SJCRH30 (cell line): ENCODE results near the gene PATJ. TPM values are rescaled to one million over a fixed set of nuclear protein-coding genes. Genes with fewer than 3 reads are reported as not detected.
A peak's percentile ranks its signal among the peaks of the same experiment; 100 is the strongest.
"Not testable (repeated sequence)": the region's sequence is repeated elsewhere in the genome, so short reads cannot be mapped to it uniquely, and the experiment has no call there.

Experiments used
- DNase-seq, 2 experiments: peaks; one replicate each; pipeline ENCODE4 v3.0.0-alpha.2; 2015 to 2020
- H3K27ac ChIP-seq: fragments of 250-450 bp; sonication (Bioruptor Pico); 2 replicates; pipeline ENCODE4 v1.5.1; 2020; ENCODE audit warnings: mild to moderate bottlenecking, moderate library complexity
- H3K27me3 ChIP-seq: fragments of 250-450 bp; sonication (Bioruptor Pico); 2 replicates; pipeline ENCODE4 v1.5.1; 2020; ENCODE audit warnings: mild to moderate bottlenecking, moderate library complexity
- H3K36me3 ChIP-seq: fragments of 250-450 bp; sonication (Bioruptor Pico); 2 replicates; pipeline ENCODE4 v1.5.1; 2020; ENCODE audit warnings: mild to moderate bottlenecking, moderate library complexity
- H3K4me1 ChIP-seq: fragments of 250-450 bp; sonication (Bioruptor Pico); 2 replicates; pipeline ENCODE4 v1.5.1; 2020; ENCODE audit warnings: mild to moderate bottlenecking, moderate library complexity
- H3K4me3 ChIP-seq: fragments of 250-450 bp; sonication (Bioruptor Pico); 2 replicates; pipeline ENCODE4 v1.5.1; 2020; ENCODE audit warnings: mild to moderate bottlenecking, moderate library complexity
- H3K9me3 ChIP-seq: fragments of 250-450 bp; sonication (Bioruptor Pico); replicated peaks from 2 replicates; pipeline ENCODE4 v1.5.1; 2020; ENCODE audit warnings: mild to moderate bottlenecking, moderate library complexity
- total RNA-seq: library from RNA; depleted of rRNA; stranded (reverse); fragments of >200 nt; shearing (Covaris generic); gene quantifications from 2 replicates; pipeline ENCODE4 v1.2.3, GENCODE V29; 2014; rRNA removed

Gene PATJ
- total RNA-seq, 1 experiment from 2014 or later = 4.0 TPM

DNA sequence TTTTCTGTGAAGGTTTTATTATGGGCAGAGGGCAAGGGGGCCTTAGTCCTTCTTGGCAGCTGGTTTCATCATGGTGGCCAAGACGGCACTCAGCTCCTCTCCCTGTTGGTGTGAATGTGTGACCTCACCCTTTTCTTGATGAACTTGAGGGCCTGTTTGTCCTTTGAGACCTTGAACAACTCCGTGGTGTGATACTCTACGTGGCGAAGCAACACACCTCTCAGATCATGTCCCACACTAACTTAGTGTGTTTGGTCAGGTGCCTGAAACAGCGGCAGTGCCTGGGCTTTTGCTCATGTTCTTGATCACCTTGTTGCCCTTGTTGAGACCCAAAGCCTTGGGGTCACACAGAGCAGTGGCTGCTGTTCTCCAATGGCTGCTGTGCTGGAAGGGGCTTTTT is 465.8 kb downstream of the PATJ start:
- no peak overlapping the region for H3K27ac ChIP-seq
- H3K9me3 ChIP-seq = peaks cover 18% of the 10 kb centered on the region
- no peaks in the 10 kb centered on the region for H3K36me3 ChIP-seq
- no peak overlapping the region for H3K4me3 ChIP-seq
- no peaks in the 10 kb centered on the region for H3K27me3 ChIP-seq
- no peak for DNase-seq
- peaks cover 8% of the 10 kb centered on the region for H3K4me1 ChIP-seq

DNA sequence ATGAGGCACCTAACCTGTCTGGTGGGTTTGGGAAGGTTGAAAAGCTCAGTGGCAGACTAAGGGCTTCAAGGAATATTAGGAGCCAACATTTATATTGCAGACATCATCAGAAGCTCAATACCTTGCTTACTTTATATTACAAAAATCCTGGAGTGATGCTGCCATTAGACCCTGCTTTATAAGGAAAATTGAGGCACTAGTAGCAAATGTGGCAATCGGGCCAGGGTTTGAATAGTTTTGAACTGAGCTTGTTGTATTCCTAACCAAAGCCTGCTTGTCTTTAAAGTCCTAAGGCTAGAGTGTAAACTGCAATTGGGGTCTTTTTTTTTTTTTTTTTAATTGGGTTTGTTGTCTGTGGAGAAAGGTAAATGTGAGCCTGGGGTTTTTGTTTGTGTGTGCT is 466.7 kb downstream of the PATJ start:
- Histone ChIP-seq H3K9me3 (peaks cover 18% of the 10 kb centered on the region), H3K27me3 (no peaks in the 10 kb centered on the region)

DNA sequence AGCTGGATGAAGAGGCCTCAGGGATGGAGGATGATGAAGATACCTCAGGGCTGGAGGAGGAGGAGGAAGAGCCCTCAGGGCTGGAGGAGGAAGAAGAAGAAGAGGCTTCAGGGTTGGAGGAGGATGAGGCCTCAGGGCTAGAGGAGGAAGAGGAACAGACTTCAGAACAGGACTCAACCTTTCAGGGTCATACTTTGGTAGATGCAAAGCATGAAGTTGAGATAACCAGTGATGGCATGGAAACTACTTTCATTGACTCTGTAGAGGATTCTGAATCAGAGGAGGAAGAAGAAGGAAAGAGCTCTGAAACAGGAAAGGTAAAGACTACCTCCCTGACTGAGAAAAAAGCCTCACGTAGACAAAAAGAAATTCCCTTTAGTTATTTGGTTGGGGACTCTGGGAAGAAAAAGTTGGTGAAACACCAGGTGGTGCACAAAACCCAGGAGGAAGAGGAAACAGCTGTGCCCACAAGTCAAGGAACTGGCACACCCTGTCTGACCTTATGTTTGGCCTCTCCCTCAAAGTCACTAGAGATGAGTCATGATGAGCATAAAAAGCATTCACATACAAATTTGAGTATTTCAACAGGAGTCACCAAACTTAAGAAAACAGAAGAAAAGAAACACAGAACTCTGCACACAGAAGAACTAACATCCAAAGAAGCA is 467.8 kb downstream of the PATJ start:
- Histone ChIP-seq H3K4me3 (no peak overlapping the region), H3K36me3 (no peaks in the 10 kb centered on the region), H3K27me3 (no peaks in the 10 kb centered on the region), H3K27ac (peak overlapping the region; percentile 59), H3K9me3 (peaks cover 18% of the 10 kb centered on the region), H3K4me1 (peaks cover 8% of the 10 kb centered on the region)
- peak; percentile 69 to 77 for DNase-seq

More for the DNA sequence above, 466.7 kb downstream of the PATJ start:
- no peaks in the 10 kb centered on the region for H3K36me3 ChIP-seq
- H3K4me1 ChIP-seq = peaks cover 8% of the 10 kb centered on the region
- H3K27ac ChIP-seq = no peak overlapping the region
- no peak overlapping the region for H3K4me3 ChIP-seq
- no peak for DNase-seq

DNA sequence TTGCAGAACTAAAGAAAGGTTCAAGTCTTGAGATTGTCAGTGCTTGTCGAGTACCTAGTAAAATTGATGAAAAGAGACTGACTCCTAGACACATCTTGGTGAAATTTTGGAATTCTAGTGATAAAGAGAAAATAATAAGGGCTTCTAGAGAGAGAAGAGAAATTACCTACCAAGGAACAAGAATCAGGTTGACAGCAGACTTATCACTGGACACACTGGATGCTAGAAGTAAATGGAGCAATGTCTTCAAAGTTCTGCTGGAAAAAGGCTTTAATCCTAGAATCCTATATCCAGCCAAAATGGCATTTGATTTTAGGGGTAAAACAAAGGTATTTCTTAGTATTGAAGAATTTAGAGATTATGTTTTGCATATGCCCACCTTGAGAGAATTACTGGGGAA is 468.7 kb downstream of the PATJ start:
- Histone ChIP-seq H3K4me1 (peaks cover 8% of the 10 kb centered on the region), H3K27ac (no peak overlapping the region), H3K9me3 (peaks cover 18% of the 10 kb centered on the region), H3K4me3 (no peak overlapping the region), H3K27me3 (no peaks in the 10 kb centered on the region), H3K36me3 (no peaks in the 10 kb centered on the region)
- DNase-seq = peak in 1 of 2 experiments; percentile 33

DNA sequence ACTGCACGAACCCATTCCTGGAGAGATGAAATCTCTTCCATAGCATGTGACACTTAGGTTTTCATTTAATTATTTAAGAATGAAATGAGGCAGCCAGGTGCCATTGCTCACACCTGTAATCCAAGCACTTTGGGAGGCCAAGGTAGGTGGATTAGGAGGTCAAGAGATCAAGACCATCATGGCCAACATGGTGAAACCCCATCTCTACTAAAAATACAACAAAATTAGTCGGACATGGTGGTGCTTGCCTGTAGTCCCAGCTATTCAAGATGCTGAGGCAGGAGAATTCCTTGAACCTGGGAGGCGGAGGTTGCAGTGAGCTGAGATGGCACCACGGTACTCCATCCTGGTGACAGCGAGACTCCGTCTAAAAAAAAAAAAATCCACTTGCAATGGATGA is 470.1 kb downstream of the PATJ start:
- Histone ChIP-seq H3K36me3 (no peaks in the 10 kb centered on the region), H3K27ac (no peak overlapping the region), H3K4me3 (no peak overlapping the region), H3K27me3 (no peaks in the 10 kb centered on the region), H3K4me1 (peaks cover 8% of the 10 kb centered on the region), H3K9me3 (peaks cover 13% of the 10 kb centered on the region)
- DNase-seq = no peak

DNA sequence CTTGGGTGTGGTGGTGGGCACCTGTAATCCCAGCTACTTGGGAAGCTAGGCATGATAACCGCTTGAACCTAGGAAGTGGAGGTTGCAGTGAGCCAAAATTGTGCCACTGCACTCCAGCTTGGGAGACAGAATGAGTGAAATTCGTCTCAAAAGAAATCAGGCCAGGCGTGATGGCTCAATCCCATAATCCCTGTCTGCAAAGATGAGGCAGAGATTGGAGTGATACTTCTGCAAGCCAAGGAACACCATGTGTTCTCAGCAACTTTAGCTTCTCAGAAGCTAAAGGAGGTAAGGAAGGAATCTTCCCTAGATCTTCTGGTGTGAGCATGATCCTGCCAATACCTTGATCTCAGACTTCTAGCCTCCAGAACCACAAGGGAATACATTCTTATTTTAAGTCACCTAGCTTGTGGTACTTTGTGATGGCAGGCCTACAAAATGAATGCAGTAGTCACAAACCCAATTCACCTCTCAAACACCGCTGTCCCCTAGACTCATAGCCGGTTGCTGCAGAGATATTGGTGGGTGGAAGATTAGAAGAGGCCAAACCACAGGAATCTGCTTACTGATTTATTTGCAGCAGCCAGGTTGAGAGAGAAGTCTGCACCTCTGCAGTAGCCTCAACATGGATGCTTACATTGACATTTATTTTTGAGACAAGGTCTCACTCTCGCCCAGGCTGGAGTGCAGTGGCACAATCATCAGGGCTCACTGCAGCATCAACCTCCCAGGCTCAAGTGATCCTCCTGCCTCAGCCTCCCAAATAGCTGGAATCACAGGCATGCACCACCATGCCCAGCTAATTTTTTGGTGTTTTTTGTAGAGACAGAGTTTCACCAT is 471.0 kb downstream of the PATJ start:
- H3K9me3 ChIP-seq = peaks cover 12% of the 10 kb centered on the region
- no peaks in the 10 kb centered on the region for H3K36me3 ChIP-seq
- peaks cover 8% of the 10 kb centered on the region for H3K4me1 ChIP-seq
- no peaks in the 10 kb centered on the region for H3K27me3 ChIP-seq
- no peak overlapping the region for H3K4me3 ChIP-seq
- DNase-seq = no peak
- no peak overlapping the region for H3K27ac ChIP-seq

DNA sequence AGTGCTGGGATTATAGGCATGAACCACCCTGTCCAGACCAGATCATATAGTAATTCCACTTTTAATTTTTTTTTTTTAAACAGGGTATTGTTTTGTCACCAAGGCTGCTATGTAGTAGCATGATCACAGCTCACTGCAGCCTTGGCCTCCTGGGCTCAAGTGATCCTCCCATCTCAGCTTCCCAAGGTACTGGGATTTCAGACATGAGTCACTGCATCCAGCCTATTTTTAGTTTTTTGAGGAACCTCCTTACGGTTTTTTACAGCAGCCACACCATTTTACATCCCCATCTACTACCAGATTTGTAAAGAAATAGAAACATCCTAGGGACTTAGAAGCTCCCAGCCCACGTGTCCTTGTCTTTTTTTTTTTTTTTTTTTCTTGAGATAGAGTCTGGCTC is 476.3 kb downstream of the PATJ start:
- Histone ChIP-seq H3K36me3 (no peaks in the 10 kb centered on the region), H3K4me3 (no peak overlapping the region), H3K9me3 (no peaks in the 10 kb centered on the region), H3K27me3 (no peaks in the 10 kb centered on the region), H3K27ac (no peak overlapping the region), H3K4me1 (no peaks in the 10 kb centered on the region)
- no peak for DNase-seq

DNA sequence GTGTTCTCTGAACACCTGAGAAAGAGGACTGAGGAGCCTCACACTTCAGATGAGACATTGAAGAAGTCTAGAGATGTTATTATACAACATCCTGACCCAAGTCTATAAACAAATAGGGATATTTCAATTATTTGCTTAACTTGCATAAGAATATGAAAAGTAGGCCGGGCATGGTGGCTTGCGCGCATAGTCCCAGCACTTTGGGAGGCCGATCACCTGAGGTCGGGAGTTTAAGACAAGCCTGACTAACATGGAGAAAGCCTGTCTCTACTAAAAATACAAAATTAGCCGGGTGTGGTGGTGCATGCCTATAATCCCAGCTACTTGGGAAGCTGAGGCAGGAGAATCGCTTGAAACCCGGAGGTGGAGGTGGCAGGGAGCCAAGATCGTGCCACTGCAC is 478.2 kb downstream of the PATJ start:
- H3K27ac ChIP-seq, H3K27me3 ChIP-seq, H3K4me3 ChIP-seq, H3K9me3 ChIP-seq, H3K36me3 ChIP-seq, H3K4me1 ChIP-seq, DNase-seq: not testable (repeated sequence)

DNA sequence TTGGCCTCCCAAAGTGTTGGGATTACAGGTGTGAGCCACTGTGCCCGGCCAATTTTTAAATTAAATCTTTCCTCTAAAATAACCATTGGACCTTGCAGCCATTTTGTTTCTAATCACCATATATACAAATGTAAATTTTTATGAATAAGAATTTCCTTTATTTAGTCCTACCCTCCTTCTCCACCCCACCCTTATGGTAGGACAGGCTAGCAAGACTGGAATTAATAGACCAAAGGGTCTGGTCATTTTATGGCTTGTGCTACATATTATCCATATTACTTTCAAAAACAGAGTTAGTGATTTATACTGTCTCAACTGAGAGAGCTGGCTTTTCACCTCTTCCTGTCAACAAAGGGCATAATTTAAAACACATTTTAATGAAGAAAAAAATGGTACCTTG is 478.9 kb downstream of the PATJ start:
- no peaks in the 10 kb centered on the region for H3K4me1 ChIP-seq
- no peak for DNase-seq
- H3K27me3 ChIP-seq = no peaks in the 10 kb centered on the region
- no peaks in the 10 kb centered on the region for H3K9me3 ChIP-seq
- H3K36me3 ChIP-seq = no peaks in the 10 kb centered on the region
- H3K27ac ChIP-seq = no peak overlapping the region
- no peak overlapping the region for H3K4me3 ChIP-seq

DNA sequence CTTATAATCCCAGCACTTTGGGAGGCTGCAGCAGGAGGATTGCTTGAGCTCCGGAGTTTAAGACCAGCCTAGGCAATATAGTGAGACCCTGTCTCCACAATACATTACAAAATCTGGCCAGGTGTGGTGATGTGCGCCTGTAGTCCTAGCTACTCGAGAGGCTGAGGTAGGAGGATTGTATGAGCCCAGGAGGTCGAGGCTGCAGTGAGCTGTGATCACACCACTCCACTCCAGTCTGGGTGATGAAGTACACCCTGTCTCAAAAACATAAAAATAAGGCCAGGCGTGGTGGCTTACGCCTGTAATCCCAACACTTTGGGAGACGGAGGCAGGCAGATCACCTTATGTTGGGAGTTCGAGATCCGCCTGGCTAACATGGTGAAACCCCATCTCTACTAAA is 480.0 kb downstream of the PATJ start:
- Histone ChIP-seq H3K4me3 (no peak overlapping the region), H3K36me3 (no peaks in the 10 kb centered on the region), H3K9me3 (no peaks in the 10 kb centered on the region), H3K27ac (no peak overlapping the region), H3K4me1 (no peaks in the 10 kb centered on the region), H3K27me3 (no peaks in the 10 kb centered on the region)
- no peak for DNase-seq

DNA sequence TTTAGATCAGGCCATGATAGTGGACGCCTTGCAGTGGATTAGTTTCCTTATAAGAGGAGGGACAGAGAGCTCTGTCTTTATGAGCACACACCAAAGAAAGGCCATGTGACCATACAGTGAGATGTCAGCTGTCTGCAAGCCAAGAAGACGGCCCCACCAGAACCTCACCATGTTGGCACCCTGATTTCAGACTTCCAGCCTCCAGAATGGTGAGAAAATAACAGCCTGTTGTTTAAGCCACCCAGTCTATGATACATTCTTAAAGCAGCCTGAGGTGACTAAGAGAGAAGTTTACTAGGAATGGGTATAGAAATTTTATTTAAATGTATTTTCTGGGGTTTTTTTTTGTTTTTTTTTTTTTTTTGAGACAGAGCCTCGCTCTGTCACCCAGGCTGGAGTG is 481.9 kb downstream of the PATJ start:
- DNase-seq = no peak
- peaks cover 8% of the 10 kb centered on the region for H3K4me1 ChIP-seq

DNA sequence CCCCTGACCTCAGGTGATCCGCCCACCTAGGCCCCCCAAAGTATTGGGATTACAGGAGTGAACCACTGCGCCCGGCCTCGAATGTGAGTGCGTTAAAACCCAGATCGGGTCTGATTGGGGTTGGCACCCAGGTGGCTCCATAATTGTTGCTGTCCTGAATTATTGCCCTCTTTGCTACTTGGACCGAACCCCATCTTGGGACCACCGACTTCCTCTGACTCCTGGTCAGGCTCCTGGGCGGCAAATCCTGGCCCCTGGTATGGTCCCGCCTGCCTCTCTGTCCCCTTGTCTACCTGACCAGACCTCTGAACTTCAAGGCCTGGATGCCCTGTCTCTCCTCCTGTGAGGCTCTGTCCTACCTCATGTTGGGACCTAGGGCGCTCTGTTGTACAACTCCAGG is 485.2 kb downstream of the PATJ start:
- no peaks in the 10 kb centered on the region for H3K9me3 ChIP-seq
- H3K27me3 ChIP-seq = no peaks in the 10 kb centered on the region
- H3K4me3 ChIP-seq = no peak overlapping the region
- H3K27ac ChIP-seq = no peak overlapping the region
- H3K4me1 ChIP-seq = peaks cover 28% of the 10 kb centered on the region
- H3K36me3 ChIP-seq = no peaks in the 10 kb centered on the region
- no peak for DNase-seq

More for the DNA sequence above, 481.9 kb downstream of the PATJ start:
- no peaks in the 10 kb centered on the region for H3K9me3 ChIP-seq
- no peaks in the 10 kb centered on the region for H3K36me3 ChIP-seq
- no peaks in the 10 kb centered on the region for H3K27me3 ChIP-seq
- no peak overlapping the region for H3K4me3 ChIP-seq
- H3K27ac ChIP-seq = no peak overlapping the region

Other genes starting within 250 kb of the PATJ start
- 36.5 and 55.7 TPM in 2 replicates for gene TM2D1, start 17.3 kb upstream of the PATJ start, total RNA-seq